Neural cell (in vitro differentiated cells): ENCODE measurements around the gene SYT13. TPM values are rescaled to one million over a fixed set of nuclear protein-coding genes. Genes with fewer than 3 reads are reported as not detected.

ENCODE experiments used
- H2AFZ ChIP-seq: fragments of 200-600, 300-800 bp; sonication (generic), shearing (Covaris generic); 2 replicates; pipeline ENCODE4 v1.6.0; 2014; ENCODE audit warnings: low read depth, mild to moderate bottlenecking, antibody characterized with exemption, low read length, moderate library complexity
- H3F3A ChIP-seq: fragments of 200-600 bp; shearing (Covaris generic); 2 replicates; pipeline ENCODE4 v1.6.1; 2016; ENCODE audit warnings: mild to moderate bottlenecking, moderate library complexity, mixed read lengths, antibody characterized with exemption, low read length; ENCODE audit not compliant: insufficient read depth, poor library complexity, severe bottlenecking
- H3K27ac ChIP-seq: fragments of 200-600, 300-800 bp; sonication (generic), shearing (Covaris generic); 2 replicates; pipeline ENCODE4 v1.5.1; 2014; ENCODE audit warnings: mild to moderate bottlenecking, low read length, moderate library complexity
- H3K27me3 ChIP-seq: fragments of 300-800, 200-600 bp; sonication (generic), shearing (Covaris generic); 2 replicates; pipeline ENCODE4 v1.6.0; 2014; ENCODE audit warnings: mild to moderate bottlenecking, low read depth, low read length, moderate library complexity; ENCODE audit not compliant: insufficient read depth
- H3K36me3 ChIP-seq: fragments of 300-800, 200-600 bp; sonication (generic), shearing (Covaris generic); 2 replicates; pipeline ENCODE4 v1.5.1; 2014; ENCODE audit warnings: mild to moderate bottlenecking, antibody characterized with exemption, low read length, moderate library complexity; ENCODE audit not compliant: insufficient read depth
- H3K4me2 ChIP-seq: fragments of 300-800, 200-600 bp; sonication (generic), shearing (Covaris generic); 2 replicates; pipeline ENCODE4 v1.6.0; 2014; ENCODE audit warnings: mild to moderate bottlenecking, low read length
- H3K4me3 ChIP-seq: fragments of 300-800, 200-600 bp; sonication (generic), shearing (Covaris generic); 2 replicates; pipeline ENCODE4 v1.5.1; 2014; ENCODE audit warnings: mild to moderate bottlenecking, low read length, moderate library complexity
- H3K79me2 ChIP-seq: fragments of 200-600 bp; shearing (Covaris generic); replicated peaks from 2 replicates; pipeline ENCODE4 v1.6.0; 2014; ENCODE audit warnings: mild to moderate bottlenecking, low read length, moderate library complexity; ENCODE audit not compliant: insufficient read depth
- H3K9ac ChIP-seq: fragments of 300-800, 200-600 bp; sonication (generic), shearing (Covaris generic); 2 replicates; pipeline ENCODE4 v1.6.1; 2016; ENCODE audit warnings: mild to moderate bottlenecking, low read length, mixed read lengths
- H3K9me2 ChIP-seq: fragments of 200-600 bp; shearing (Covaris generic); 2 replicates; pipeline ENCODE4 v1.6.1; 2016; ENCODE audit warnings: mild to moderate bottlenecking, low read length, mixed read lengths; ENCODE audit not compliant: insufficient read depth
- H3K9me3 ChIP-seq: fragments of 200-600, 300-800 bp; sonication (generic), shearing (Covaris generic); 2 replicates; pipeline ENCODE4 v1.6.1; 2016; ENCODE audit warnings: mild to moderate bottlenecking, mixed run types, low read length, moderate library complexity, mixed read lengths
- H4K20me1 ChIP-seq: fragments of 200-600 bp; shearing (Covaris generic); 2 replicates; pipeline ENCODE4 v1.6.1; 2016; ENCODE audit warnings: mild to moderate bottlenecking, mixed run types; ENCODE audit not compliant: insufficient read depth
- CTCF ChIP-seq: fragments of 450-650 bp; IDR thresholded peaks from 2 replicates; pipeline ENCODE4 v1.5.1; 2014; ENCODE audit warnings: antibody characterized with exemption, mild to moderate bottlenecking, moderate library complexity; ENCODE audit not compliant: poor library complexity, severe bottlenecking
- EP300 ChIP-seq: fragments of 450-650 bp; conservative IDR thresholded peaks from 2 replicates; pipeline ENCODE4 v1.6.1; 2014; ENCODE audit warnings: antibody characterized with exemption, mild to moderate bottlenecking, moderate library complexity; ENCODE audit not compliant: poor library complexity, severe bottlenecking
- EZH2 ChIP-seq: fragments of 200-600, 300-800 bp; shearing (Covaris generic), sonication (generic); IDR thresholded peaks from 2 replicates; pipeline ENCODE4 v1.6.1; 2014; ENCODE audit warnings: antibody characterized with exemption, low read length, borderline replicate concordance, mild to moderate bottlenecking; ENCODE audit not compliant: insufficient read depth, poor library complexity, severe bottlenecking
- MXI1 ChIP-seq: fragments of 450-650 bp; conservative IDR thresholded peaks from 2 replicates; pipeline ENCODE4 v1.6.1; 2014; ENCODE audit warnings: antibody characterized with exemption, mild to moderate bottlenecking; ENCODE audit not compliant: poor library complexity, severe bottlenecking
- POLR2AphosphoS5 ChIP-seq: IDR thresholded peaks from 2 replicates; pipeline ENCODE4 v1.6.1; 2012
- RAD21 ChIP-seq: fragments of 450-650 bp; conservative IDR thresholded peaks from 2 replicates; pipeline ENCODE4 v1.6.1; 2014; ENCODE audit warnings: antibody characterized with exemption, mild to moderate bottlenecking, moderate library complexity
- REST ChIP-seq: IDR thresholded peaks from 2 replicates; pipeline ENCODE4 v1.6.1; 2012; ENCODE audit warnings: borderline replicate concordance
- SMC3 ChIP-seq: fragments of 450-650 bp; conservative IDR thresholded peaks from 2 replicates; pipeline ENCODE4 v1.6.1; 2014; ENCODE audit warnings: antibody characterized with exemption, mild to moderate bottlenecking, moderate library complexity; ENCODE audit not compliant: poor library complexity
- TAF1 ChIP-seq: IDR thresholded peaks from 2 replicates; pipeline ENCODE4 v1.6.1; 2012; ENCODE audit warnings: low read depth
- polyA plus RNA-seq: library from polyadenylated mRNA; depleted of rRNA; stranded (reverse); fragments of >200 nt; gene quantifications from 2 replicates; pipeline ENCODE4 v1.2.3, GENCODE V29; 2014

Gene SYT13
- polyA plus RNA-seq, 1 donor from 2014 or later, result 60.8 TPM

GRCh38 chr11:45238724-45239123 is 47.4 kb downstream of the SYT13 start:
- Histone ChIP-seq H4K20me1 (no peaks in the 10 kb centered on the region), H3K9me3 (no peaks in the 10 kb centered on the region), H2AFZ (no peak overlapping the region), H3K9ac (no peak overlapping the region), H3F3A (no peaks in the 10 kb centered on the region), H3K4me2 (no peak overlapping the region), H3K9me2 (no peaks in the 10 kb centered on the region), H3K36me3 (peaks cover 4% of the 10 kb centered on the region), H3K27ac (no peak overlapping the region), H3K4me3 (no peak overlapping the region), H3K27me3 (no peaks in the 10 kb centered on the region), H3K79me2 (no peaks in the 10 kb centered on the region)
- TF ChIP-seq CTCF (no peak), POLR2AphosphoS5 (no peak), RAD21 (no peak), REST (no peak), EZH2 (no peak), TAF1 (no peak), EP300 (no peak), SMC3 (no peak), MXI1 (no peak)

GRCh38 chr11:45237711-45238315 is 48.3 kb downstream of the SYT13 start:
- no peaks in the 10 kb centered on the region for H4K20me1 ChIP-seq
- H3K36me3 ChIP-seq, result peaks cover 4% of the 10 kb centered on the region
- H3K4me2 ChIP-seq, result no peak overlapping the region
- no peaks in the 10 kb centered on the region for H3K9me2 ChIP-seq
- H3K27ac ChIP-seq, result no peak overlapping the region
- no peaks in the 10 kb centered on the region for H3K79me2 ChIP-seq
- TF ChIP-seq TAF1 (no peak), EP300 (no peak), POLR2AphosphoS5 (no peak), CTCF (no peak), EZH2 (no peak)
- no peak overlapping the region for H3K4me3 ChIP-seq
- no peak overlapping the region for H2AFZ ChIP-seq
- no peaks in the 10 kb centered on the region for H3F3A ChIP-seq
- no peaks in the 10 kb centered on the region for H3K9me3 ChIP-seq
- H3K27me3 ChIP-seq, result no peaks in the 10 kb centered on the region
- no peak overlapping the region for H3K9ac ChIP-seq
